ENCODE results near the gene ZNF232.
"Not testable (repeated sequence)": the region's sequence is repeated elsewhere in the genome, so short reads cannot be mapped to it uniquely, and the experiment has no call there.

Gene ZNF232

DNA sequence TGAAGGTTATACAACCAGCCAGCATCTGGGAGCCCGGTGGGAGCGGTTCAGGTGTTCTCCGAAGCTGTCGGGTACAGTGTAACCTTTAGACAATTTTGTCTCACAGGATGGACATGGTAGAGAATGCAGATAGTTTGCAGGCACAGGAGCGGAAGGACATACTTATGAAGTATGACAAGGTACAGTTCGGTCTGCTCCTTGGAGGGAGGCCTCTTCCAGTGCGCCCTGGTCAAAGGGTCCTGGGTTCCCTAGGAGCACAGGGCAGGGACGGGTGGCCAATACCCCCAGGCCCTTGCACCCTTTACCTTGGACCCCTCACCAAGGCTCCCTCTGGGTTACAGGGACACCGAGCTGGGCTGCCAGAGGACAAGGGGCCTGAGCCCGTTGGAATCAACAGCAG, 18.6 kb upstream of the ZNF232 start:
- DNase-seq (ENCODE audit: extremely low read depth in 1 of 2, low read depth in 1 of 2) = not testable (repeated sequence)

DNA sequence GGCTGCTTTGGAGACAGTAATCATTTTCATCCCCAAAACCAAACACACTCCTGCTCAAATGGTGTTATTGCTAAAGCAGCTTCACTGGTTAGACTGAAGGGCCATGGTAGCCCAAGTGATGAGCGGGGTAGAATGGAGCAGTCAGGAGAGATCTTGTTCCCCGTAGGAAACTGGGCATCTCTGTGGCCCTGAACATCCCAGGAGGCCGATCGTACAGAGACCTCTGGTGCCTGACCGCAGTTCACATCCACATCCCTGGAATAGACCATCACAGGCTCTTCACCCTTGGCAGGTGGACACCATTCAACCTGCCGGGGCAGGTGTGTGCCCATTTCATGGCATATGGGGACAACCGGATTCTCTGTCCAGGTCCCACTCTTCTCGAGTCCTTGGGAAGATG, 18.1 kb upstream of the ZNF232 start:
- not testable (repeated sequence) for DNase-seq (ENCODE audit: extremely low read depth in 1 of 2, low read depth in 1 of 2)

DNA sequence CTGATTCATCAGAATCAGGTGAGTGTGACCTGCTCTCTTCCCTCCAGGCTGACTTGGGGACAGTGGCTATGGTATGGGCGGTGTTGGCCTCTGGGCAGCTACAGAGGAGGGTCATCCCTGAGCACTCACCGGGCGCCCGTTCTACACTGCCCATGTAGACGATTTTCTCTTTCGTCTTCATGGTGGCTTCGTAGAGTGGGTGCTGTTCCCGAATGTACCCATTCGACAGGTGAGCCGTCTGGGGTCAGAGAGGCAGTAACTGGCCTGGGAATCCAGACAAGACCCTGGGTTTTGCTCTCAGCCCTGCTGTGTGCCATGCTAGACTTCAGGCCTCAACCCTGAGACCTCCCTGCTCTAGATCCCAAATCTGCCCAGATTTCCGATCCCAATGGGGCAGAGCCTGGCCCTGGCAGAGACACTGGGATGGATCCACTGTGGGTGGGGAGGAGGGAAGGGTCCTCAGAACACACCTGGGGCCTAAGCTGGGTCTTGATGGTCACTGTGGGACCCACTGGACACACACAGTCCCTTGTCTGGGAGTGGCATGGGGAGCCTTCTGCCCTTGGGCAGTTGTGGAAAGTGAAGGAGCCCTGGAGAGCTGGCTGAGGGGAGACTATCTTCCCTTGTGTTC, 17.3 kb upstream of the ZNF232 start:
- no peak for DNase-seq (ENCODE audit: extremely low read depth in 1 of 2, low read depth in 1 of 2)

DNA sequence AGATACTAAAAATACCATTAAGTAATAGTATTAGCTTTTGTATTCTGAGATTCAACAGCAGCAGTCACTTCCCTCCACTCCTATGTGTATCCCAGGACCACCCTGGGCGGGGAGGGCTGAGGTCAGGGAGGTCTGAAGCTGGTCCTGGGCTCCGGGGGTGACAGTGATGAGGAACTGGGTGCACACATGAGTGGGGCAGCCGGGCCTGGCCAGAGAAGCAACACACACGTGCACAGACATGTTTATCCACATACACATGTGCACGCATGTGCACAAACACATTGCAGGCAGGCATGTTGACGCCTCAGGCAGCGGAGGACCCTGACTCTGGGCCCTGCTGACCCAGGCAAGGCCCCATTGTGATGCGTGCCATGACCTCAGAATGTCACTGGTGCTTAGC, 16.7 kb upstream of the ZNF232 start:
- not testable (repeated sequence) for DNase-seq (ENCODE audit: extremely low read depth in 1 of 2, low read depth in 1 of 2)

DNA sequence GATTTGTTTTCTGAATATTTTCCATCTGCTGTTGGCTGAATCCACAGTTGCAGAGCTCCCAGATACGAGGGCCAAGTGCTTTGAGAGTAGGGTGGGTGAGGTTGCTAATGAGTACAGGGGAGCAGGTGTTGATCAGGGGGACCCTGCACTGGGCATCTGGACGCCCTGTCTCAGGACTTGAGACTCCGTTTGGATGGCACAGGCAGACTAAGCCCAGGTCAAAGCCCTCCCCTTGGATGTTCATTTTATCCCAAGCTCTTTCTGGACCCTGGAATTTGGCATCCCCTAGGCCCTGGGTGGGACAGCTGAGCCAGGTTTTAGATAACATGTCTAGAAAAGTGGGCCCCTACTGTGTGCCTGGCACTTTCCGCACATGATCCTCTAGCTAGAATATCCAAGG, 16.2 kb upstream of the ZNF232 start:
- no peak for DNase-seq (ENCODE audit: extremely low read depth in 1 of 2, low read depth in 1 of 2)

DNA sequence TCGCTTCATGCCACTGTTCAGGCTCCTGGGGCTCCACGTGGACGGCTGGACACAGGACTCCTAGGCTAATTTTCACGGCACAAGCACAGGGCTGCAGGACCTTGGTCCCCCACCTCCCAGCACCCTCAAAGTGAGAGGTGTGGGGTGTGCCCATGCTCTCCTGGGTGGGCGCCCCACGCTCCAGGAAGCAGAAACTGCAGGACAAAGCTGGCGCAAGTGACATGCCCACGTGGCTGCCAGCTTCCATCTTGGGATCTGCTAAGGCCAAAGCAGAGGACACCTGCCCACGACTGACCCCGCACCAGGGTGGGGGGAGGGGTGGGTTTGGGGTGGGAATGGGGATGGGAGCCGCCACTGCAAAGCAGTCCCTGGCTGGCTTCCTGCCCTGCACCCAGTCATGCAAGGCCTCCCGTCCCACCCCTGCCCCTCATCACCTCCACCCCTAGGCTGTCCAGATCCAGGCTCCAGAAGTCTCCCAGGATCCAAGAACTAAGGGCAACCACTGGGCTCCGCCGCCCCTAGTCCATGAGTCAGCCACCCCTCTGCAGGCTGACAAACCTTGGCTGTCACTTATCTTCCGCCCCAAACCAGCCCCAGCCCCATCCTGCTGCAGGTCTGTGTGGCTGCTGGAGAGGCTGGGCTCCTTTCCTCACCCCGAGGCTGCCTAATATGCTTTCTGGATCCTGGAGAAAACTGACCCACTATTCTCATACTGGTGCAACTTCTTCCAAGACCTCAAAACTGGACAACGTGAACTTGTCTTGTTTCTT, 15.2 kb upstream of the ZNF232 start:
- DNase-seq (ENCODE audit: extremely low read depth in 1 of 2, low read depth in 1 of 2) = no peak

DNA sequence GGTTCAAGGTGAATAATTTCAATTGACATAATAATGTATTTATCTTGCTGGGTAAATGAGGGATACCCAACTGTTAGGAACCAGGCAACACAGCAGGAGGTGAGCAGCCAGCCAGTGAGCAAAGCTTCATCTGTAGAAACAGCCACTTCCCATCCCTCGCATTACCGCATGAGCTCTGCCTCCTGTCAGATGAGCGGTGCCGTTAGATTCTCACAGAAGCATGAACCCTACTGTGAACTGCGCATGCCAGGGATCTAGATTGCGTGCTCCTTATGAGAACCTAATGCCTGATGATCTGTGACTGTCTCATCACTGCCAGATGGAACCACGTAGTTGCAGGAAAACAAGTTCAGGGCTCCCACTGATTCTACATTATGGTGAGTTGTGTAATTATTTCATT, 13.2 kb upstream of the ZNF232 start:
- DNase-seq (ENCODE audit: extremely low read depth in 1 of 2, low read depth in 1 of 2) = not testable (repeated sequence)

DNA sequence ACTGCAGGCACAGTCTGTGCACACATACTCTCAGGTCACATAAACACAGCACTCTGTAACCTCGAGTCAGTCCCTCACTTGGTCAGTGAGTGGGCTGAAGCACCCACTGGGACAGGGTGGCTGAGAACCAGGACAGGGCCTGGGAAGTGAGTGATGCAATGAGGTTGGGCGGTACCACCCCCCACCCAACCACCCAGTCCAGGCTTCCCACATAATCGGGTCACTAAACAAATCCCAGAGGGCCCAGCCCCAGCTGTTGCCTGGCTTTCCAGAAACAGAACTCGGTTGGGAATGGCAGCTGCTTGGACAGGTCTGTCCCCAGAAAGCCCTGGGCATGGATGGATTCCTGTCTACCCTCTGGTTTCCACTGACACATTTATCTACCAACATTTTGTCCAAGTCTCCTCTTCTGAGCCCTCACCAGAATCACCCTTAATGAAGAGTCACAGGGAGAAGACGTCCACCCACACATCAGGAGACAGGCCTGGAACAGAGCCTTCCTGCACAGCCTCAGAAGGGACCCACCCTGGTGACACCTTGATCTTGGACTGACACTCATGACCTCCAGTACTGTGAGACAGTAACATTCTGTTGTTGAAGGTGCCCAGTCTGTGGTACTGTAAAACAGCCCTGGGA, 12.6 kb upstream of the ZNF232 start:
- DNase-seq (ENCODE audit: extremely low read depth in 1 of 2, low read depth in 1 of 2) = not testable (repeated sequence)

DNA sequence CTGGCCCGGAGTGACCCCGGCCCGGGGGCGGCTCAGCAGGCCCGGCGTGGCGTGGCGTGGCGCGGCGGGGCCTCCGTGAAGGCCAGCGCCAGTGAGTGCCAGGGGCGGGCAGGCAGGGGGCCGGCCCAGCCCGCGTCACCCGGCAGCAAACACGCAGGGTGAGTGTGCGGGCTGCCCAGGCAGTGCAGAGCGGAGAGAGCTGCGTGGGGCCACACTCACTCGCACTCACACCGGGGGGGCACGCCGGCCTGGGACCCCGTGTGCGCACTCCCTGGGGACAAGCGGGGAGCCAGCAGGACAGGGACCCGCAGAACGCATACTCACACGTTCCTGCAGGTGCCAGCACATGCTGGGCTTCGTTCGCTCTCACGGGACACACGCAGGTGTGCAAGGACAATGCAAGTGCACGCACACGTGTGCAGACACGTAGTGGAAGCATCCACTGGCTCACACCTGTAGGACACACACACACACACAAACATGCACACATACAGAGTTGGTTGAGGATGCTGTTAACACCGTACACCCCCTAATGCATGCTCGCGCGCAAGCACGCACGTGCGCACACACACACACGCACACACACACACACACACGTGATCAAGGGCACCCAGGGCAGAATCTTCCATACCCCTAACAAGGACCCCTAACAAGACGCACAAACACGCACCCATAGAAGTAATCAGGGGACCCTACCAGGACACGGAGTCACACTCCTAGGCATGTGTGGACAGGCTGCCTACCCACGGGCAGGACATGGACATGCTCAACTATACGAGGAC, 11.9 kb upstream of the ZNF232 start:
- no peak for DNase-seq (ENCODE audit: extremely low read depth in 1 of 2, low read depth in 1 of 2)

DNA sequence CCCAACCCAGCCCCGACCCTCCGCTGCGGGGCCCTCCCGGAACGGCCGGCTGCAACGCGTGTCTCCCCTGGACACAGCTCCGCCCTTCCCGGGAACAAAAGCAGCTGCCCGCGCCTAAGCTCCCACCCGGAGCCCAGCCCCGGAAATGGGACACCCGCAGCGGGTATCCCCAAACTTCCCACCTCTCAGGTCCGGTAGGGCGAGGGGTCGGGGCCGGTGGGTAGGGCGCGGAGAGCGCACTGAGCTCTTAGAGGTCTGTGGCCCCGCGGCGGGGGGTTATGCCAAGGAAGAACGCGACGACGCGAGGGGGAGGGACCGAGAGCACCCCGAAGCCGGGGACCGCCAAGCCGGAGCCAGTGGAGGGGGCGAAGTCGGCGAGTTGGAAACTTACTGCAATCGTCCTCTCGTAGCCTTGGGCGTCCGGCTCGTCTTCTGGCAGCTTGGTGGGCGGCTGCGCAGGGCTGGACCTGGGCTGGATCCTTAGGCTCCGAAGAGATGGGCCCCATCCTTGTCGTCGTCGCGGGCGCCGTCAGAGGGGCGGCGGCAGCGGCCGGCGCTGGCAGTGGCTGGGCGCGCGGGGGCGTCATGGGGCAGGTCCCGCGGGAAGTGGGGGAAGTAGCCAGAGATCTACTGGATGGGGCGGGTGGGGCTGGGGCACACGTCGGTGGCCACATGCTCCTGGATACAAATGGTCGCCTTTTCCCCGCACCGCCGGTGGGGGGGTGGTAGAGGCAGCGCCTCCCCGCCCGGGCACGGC, 11.1 kb upstream of the ZNF232 start:
- no peak for DNase-seq (ENCODE audit: extremely low read depth in 1 of 2, low read depth in 1 of 2)

DNA sequence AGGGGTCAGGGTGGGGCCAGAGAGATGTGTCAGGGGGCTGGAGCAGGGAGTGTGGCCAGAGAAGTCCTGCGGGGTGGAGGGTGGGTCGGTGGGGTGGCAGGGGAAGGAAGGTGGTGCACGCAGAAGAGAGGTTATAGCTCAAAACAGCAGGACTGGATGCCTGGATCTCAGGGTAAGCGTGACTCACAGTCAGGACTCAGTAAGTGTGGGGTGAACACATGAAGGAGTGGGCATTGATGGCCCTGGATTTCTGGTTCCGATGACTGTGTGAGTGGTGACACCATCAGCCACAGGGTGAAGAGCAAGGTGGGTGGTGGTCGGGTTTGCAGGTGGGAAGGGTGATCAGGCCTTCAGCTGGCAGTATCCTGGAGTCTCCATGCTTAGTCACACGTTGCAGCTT, 10.4 kb upstream of the ZNF232 start:
- not testable (repeated sequence) for DNase-seq (ENCODE audit: extremely low read depth in 1 of 2, low read depth in 1 of 2)

DNA sequence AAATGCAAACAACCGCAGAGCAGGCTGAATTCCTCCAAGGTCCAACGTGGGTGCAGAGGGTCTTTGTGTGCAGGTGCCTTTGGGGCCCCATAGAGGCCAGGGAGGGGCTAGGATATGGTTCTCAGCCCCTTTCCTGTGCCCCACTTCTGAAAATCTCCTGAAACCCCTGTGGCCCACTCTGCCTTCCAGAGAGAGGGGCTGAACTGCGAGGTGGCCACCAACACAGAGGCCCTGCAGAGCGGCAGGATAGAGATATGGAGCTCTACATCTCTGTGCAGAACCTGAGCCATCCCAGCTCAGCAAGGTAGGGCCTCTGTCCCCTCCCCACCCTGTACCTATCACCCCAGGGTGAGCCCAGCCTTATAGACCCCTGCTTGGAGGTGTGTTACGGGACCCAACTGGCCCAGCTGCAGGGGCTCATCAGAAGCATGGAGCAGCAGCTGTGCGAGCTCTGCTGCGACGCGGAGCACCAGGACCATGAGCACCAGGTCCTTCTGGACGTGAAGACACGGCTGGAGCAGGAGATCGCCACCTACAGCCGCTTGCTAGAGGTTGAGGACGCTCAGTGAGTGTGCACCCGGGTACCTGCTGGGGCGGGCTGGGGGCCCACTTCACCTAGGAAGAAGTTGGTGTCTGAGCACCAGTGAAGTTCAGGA, 9.6 kb upstream of the ZNF232 start:
- DNase-seq (ENCODE audit: extremely low read depth in 1 of 2, low read depth in 1 of 2) = no peak

DNA sequence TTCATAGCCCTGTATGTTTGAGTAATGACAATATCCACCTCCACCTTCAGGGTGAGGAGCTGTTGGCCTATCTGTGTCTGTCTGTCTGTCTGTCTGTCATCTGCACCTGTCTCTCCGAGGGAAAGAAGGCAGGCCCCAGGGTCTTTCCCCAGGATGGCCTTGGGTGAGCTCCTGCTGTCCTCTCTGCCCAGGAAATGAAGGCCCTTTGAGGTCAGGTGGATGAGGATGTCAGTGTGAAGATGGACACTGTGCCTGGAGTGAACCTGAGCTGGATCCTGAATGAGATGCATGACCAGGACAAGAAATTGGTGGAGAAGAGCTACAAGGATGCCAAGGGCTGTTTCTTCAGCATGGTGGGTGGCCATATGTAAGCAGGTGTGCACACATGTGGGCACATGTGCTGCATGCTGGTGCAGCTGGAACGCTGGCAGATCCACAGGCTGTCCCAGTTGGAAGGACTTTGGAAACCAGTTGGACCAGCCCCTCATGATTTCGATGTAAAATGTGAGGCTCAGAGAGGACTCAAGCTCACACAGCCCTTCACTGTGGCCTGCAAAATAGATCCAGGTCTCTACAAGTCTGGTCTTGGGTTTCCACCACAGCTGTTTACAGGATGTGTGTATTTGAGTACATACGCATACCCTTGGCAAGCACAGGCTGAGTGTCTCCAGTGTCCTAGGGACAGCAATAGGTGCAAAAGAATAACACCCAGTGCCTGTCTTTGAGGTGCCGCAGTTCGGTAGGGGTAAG, 8.9 kb upstream of the ZNF232 start:
- not testable (repeated sequence) for DNase-seq (ENCODE audit: extremely low read depth in 1 of 2, low read depth in 1 of 2)

DNA sequence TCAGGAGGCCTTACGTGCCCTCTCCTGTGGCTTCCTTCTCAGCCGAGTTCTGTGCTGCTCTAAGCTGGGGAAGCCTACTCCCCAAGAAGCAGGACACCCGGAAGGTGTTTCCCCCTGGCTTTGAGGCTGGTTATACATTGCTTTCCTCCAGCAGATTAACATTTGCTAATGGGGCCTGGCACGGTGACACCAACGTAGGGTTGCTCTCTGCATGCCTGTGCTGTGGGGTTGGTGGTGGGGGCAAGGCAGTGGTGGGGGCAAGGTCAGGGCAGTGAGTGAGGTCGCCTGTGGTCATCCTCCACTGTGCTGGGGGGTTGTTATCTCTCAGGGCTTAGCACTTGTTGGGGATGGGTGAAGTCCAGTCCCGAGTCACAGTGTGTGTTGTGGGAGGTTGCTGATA, 8.4 kb upstream of the ZNF232 start:
- DNase-seq (ENCODE audit: extremely low read depth in 1 of 2, low read depth in 1 of 2) = no peak

DNA sequence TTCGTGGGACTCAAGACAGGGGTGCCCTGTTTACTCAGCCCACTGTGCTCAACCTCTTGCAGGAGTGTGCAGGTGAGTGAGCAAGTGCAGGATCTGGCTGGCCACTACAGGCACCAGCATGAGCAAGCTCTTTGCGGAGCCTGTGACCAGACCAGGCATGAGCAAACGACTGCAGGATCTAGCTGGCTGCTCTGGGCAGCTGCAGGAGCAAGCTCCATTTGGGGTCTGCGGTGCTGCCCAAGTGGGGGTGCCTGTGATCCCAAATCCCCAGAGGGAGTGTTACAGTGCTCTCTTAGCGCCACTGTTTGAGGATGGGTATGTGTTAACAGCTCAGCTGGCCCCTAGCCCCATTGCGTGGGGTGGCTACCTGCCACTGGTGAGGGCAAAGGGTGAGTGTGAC, 6.5 kb upstream of the ZNF232 start:
- DNase-seq (ENCODE audit: extremely low read depth in 1 of 2, low read depth in 1 of 2) = no peak

DNA sequence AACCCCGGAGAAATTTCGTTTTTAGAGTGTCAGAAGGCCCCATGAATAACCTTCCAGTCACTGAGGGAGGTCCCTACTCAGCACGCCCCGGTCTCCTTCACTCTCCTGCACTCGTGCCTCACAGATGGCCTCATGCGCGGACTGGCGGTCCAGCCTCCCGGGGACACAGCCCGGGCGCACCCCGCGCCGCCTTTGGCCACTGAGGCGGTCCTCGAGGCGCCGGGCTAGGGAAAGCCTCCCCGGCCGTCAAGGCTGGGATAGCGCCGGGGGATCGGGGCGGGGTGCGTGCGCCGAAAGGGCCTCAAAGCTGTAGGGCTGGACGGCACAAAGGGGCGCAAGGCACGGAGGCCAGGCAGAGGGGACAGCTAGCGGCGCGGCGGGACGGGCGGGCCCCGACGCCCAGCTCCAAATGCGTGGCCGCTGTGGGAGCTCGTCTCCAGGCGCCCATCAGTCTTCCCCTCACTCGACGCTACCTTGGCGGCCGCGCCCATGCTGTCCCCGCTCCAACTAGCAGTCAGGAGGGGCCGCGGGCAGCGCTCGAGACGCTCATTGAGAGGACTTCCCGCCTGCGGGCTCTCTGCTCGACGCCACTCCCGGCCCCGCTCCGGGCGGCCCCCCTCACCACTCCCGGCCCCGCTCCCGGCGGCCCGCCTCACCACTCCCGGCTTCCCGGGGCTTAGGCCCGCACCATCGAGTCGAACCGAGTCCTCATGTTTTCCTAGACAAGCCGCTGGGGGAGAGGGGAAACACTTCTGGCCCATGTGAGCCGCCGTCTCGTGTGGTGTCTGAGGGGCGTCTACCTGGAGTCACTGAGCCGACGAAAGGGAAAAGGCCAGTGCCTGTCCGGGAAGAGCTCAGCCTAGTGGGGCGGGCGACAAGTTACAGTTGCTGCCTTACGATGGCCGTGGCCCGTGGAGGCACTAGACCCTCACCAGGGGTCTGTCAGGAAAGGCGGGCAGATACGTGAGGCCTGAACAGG, 4.3 kb upstream of the ZNF232 start, which contains the start of gene USP6:
Gene USP6, plus strand, starts transcription at position 360 of the 979 bp plus-strand sequence. CDS start 14,336 bp downstream, outside the sequence.
- DNase-seq (ENCODE audit: extremely low read depth in 1 of 2, low read depth in 1 of 2) = no peak

DNA sequence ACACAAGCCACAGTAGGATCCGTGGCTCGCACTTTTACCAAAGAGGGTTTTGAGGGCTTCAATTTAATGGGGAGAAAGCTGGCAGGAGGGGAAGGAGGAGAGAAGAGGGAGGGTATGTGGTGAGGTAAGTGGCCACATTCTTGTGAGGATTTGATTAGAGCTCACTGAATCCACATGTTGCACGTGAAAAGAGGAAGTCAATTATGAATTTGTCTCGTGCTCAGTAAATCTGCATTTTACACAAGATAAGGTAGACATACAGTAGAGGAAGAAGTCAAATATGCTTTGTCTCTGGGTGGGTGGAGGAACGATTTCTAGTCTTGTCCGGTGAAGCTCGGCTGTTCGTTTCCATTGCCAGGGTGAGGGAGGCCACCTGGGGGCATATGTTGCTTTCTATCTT, 862 bp downstream of the ZNF232 start:
- no peak for DNase-seq (ENCODE audit: extremely low read depth in 1 of 2, low read depth in 1 of 2)

DNA sequence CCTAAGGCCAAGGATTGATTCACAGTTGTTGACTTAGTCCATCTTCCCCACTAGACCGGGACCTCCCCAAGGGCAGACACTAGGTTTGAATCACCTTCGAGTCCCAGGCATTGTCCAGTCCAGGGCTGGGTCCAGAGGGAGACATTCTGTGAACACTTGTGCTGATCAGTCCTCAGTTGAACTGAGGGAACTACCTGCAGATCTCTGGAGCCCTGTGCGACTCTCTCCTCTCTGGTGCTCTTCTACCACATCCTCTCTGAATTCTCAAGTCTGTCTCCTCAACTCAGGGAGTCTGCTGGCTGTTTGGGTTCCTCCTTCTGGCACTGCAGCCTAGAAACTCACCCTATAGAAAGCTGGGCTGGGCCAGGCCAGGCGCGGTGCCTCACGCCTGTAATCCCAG, 10.8 kb downstream of the ZNF232 start:
- DNase-seq (ENCODE audit: extremely low read depth in 1 of 2, low read depth in 1 of 2) = no peak
